Uterus (tissue), 2 donors: ENCODE data around the gene ST3GAL5.

Experiments
- POLR2A ChIP-seq, 2 donors: fragments of 450-650 bp; IDR thresholded peaks; one replicate each; pipeline ENCODE4 v1.6.1; 2016; ENCODE audit warnings: antibody characterized with exemption in 2 of 2, mild to moderate bottlenecking in 1 of 2, moderate library complexity in 1 of 2
- TF ChIP-seq, protein P1 (sequence below), 4 experiments: fragments of 200-600 bp in 2 of 4; fragments of 450-650 bp in 2 of 4; sonication (generic) in 2 of 4; IDR thresholded peaks; one replicate each; pipeline ENCODE4 v1.5.1; 2016 to 2019; ENCODE audit warnings: antibody characterized with exemption in 4 of 4, mild to moderate bottlenecking in 2 of 4, moderate library complexity in 1 of 4

DNA sequence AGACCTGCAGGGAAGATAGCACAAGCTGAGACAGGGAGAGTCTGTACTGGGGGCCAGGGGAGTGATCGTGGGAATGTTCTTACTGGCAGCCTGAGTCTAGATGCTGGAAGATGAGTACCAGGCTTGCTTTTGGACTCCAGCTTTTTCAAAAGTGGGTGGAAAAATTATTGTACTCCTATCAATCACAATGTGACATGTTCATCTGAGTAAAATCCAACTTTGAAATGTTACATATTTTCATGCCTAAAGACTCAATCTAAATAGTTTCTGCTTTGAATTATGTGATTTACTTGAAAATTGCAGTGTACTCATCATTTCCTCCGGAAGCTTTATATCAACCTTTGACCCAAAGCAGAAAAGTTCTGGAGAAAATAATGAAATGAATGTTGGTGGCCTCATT, 49.7 kb upstream of the ST3GAL5 start:
- no peak for TF ChIP-seq POLR2A (IDR thresholded peaks at IDR 0.05)
- TF ChIP-seq, protein P1, sequence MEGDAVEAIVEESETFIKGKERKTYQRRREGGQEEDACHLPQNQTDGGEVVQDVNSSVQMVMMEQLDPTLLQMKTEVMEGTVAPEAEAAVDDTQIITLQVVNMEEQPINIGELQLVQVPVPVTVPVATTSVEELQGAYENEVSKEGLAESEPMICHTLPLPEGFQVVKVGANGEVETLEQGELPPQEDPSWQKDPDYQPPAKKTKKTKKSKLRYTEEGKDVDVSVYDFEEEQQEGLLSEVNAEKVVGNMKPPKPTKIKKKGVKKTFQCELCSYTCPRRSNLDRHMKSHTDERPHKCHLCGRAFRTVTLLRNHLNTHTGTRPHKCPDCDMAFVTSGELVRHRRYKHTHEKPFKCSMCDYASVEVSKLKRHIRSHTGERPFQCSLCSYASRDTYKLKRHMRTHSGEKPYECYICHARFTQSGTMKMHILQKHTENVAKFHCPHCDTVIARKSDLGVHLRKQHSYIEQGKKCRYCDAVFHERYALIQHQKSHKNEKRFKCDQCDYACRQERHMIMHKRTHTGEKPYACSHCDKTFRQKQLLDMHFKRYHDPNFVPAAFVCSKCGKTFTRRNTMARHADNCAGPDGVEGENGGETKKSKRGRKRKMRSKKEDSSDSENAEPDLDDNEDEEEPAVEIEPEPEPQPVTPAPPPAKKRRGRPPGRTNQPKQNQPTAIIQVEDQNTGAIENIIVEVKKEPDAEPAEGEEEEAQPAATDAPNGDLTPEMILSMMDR (IDR thresholded peaks at IDR 0.05) = no peak
